Activated CD8-positive, alpha-beta memory T cell treated with anti-CD3 and anti-CD28 coated beads, Interleukin-2, amount 50 U/mL, for 24 hours (primary cell): ENCODE measurements around the gene FN3KRP.
A peak's percentile ranks its signal among the peaks of the same experiment; 100 is the strongest.

Experiments
- DNase-seq: peaks from one replicate; pipeline ENCODE4 v3.0.0-alpha.2; 2020; ENCODE audit errors: extremely low read depth

Gene FN3KRP

GRCh38 chr17:82687871-82688270, 28.6 kb upstream of the FN3KRP start:
- DNase-seq, result no peak

- no peak for DNase-seq
These were observed 27.4 kb upstream of the FN3KRP start for GRCh38 chr17:82689077-82689476.

GRCh38 chr17:82690786-82691489, 25.6 kb upstream of the FN3KRP start:
- no peak for DNase-seq

- DNase-seq, result no peak
These were observed 24.8 kb upstream of the FN3KRP start for GRCh38 chr17:82691714-82692113.

- no peak for DNase-seq
These were observed 24.2 kb upstream of the FN3KRP start for GRCh38 chr17:82692268-82692667.

GRCh38 chr17:82693168-82693867, 23.2 kb upstream of the FN3KRP start:
- DNase-seq, result no peak

GRCh38 chr17:82694647-82695046, 21.9 kb upstream of the FN3KRP start:
- DNase-seq, result no peak

- DNase-seq, result no peak
These were observed 20.2 kb upstream of the FN3KRP start for GRCh38 chr17:82696259-82696658.

- no peak for DNase-seq
These were observed 19.3 kb upstream of the FN3KRP start for GRCh38 chr17:82696916-82697807.

GRCh38 chr17:82697808-82698064, 18.8 kb upstream of the FN3KRP start:
- DNase-seq, result no peak

GRCh38 chr17:82698065-82698973, 18.2 kb upstream of the FN3KRP start, which contains the start of gene RAB40B:
TSS of gene RAB40B (minus strand) at chr17:82698698. CDS start at chr17:82698596, 102 bp downstream.
- peak; percentile 95 for DNase-seq

GRCh38 chr17:82698974-82699442, 17.5 kb upstream of the FN3KRP start:
- no peak for DNase-seq

GRCh38 chr17:82699551-82699950, 17.0 kb upstream of the FN3KRP start:
- DNase-seq, result no peak

- no peak for DNase-seq
These were observed 14.1 kb upstream of the FN3KRP start for GRCh38 chr17:82702231-82702927.

GRCh38 chr17:82703036-82703745, 13.3 kb upstream of the FN3KRP start:
- no peak for DNase-seq

GRCh38 chr17:82703935-82704865, 12.3 kb upstream of the FN3KRP start:
- no peak for DNase-seq

GRCh38 chr17:82704886-82705285, 11.6 kb upstream of the FN3KRP start:
- no peak for DNase-seq

- DNase-seq, result no peak
These were observed 10.8 kb upstream of the FN3KRP start for GRCh38 chr17:82705756-82706155.
